GM19468 (cell line): Measurements from ENCODE around the gene NDUFA6.
"Not testable (repeated sequence)": the region's sequence is repeated elsewhere in the genome, so short reads cannot be mapped to it uniquely, and the experiment has no call there.

ENCODE experiments used
- ATAC-seq: cut with Tn5 transposase; IDR thresholded peaks from one replicate; pipeline ENCODE4 v1.9.1; 2021; ENCODE audit warnings: mild to moderate bottlenecking, moderate library complexity, moderate number of reproducible peaks; ENCODE audit not compliant: unreplicated experiment; ENCODE audit errors: extremely low read depth

NDUFA6 gene

GRCh38 chr22:42073621-42074041, 16.9 kb downstream of the NDUFA6 start:
- no peak for ATAC-seq

GRCh38 chr22:42072606-42073330, 17.8 kb downstream of the NDUFA6 start:
- ATAC-seq, result no peak

GRCh38 chr22:42071508-42071907, 19.1 kb downstream of the NDUFA6 start:
- not testable (repeated sequence) for ATAC-seq

GRCh38 chr22:42070517-42071422, 19.8 kb downstream of the NDUFA6 start, which contains the start of gene NAGA:
Gene NAGA (minus strand): TSS chr22:42070812. CDS start chr22:42070297, 515 bp downstream.
- peak; percentile 77 for ATAC-seq

- no peak for ATAC-seq
Measured at GRCh38 chr22:42069801-42070516, 20.6 kb downstream of the NDUFA6 start.

- no peak for ATAC-seq
Measured at GRCh38 chr22:42068291-42068690, 22.3 kb downstream of the NDUFA6 start.

GRCh38 chr22:42067671-42068251, 22.8 kb downstream of the NDUFA6 start:
- no peak for ATAC-seq

GRCh38 chr22:42066937-42067336, 23.6 kb downstream of the NDUFA6 start:
- no peak for ATAC-seq

- ATAC-seq, result no peak
Measured at GRCh38 chr22:42066126-42066761, 24.3 kb downstream of the NDUFA6 start.

- ATAC-seq, result no peak
Measured at GRCh38 chr22:42065438-42066125, 25.0 kb downstream of the NDUFA6 start.

GRCh38 chr22:42064629-42065028, 25.9 kb downstream of the NDUFA6 start:
- ATAC-seq, result no peak

- no peak for ATAC-seq
Measured at GRCh38 chr22:42062506-42063170, 27.9 kb downstream of the NDUFA6 start.

- no peak for ATAC-seq
Measured at GRCh38 chr22:42061041-42061440, 29.5 kb downstream of the NDUFA6 start.

GRCh38 chr22:42060489-42060888, 30.1 kb downstream of the NDUFA6 start:
- no peak for ATAC-seq

GRCh38 chr22:42056757-42057511, 33.6 kb downstream of the NDUFA6 start:
- ATAC-seq, result no peak

- no peak for ATAC-seq
Measured at GRCh38 chr22:42052765-42053164, 37.8 kb downstream of the NDUFA6 start.

- no peak for ATAC-seq
Measured at GRCh38 chr22:42050641-42051180, 39.9 kb downstream of the NDUFA6 start.

GRCh38 chr22:42041784-42042183, 48.8 kb downstream of the NDUFA6 start:
- no peak for ATAC-seq
